ENCODE measurements around the gene EEFSEC.

EEFSEC gene

DNA sequence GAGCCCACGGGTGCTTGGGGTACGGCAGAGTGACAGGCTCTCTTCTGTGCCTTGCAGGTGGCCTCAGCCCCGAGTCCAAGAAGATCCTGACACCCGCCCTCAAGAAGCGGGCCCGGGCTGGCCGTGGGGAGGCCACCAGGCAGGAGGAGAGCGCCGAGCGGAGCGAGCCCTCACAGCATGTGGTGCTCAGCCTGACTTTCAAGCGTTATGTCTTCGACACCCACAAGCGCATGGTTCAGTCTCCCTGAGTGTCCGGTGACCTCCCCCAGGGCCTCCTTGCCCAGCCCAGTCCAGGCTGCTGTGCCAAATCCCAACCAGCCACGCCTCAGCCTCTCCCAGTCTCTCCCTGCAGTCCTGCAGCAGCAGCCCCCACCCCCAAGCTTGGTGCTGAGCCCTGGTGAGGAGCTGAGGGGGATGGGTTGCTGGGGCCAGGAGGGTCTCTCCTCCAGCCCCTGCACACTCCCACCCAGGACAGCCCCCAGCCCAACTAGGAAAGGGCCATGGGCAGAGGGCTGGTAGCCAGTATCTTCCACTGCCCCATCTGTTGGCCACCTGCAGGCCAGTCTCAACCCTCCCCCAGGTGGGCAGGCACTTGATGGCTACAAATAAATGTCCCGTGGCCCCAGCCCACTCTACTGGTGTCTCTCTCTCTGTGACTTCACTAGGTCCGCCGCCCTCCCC is 254.9 kb downstream of the EEFSEC start:
- in situ Hi-C loops (cut with MboI; ENCODE audit: low sequenced_read_pairs) = no loop called here

DNA sequence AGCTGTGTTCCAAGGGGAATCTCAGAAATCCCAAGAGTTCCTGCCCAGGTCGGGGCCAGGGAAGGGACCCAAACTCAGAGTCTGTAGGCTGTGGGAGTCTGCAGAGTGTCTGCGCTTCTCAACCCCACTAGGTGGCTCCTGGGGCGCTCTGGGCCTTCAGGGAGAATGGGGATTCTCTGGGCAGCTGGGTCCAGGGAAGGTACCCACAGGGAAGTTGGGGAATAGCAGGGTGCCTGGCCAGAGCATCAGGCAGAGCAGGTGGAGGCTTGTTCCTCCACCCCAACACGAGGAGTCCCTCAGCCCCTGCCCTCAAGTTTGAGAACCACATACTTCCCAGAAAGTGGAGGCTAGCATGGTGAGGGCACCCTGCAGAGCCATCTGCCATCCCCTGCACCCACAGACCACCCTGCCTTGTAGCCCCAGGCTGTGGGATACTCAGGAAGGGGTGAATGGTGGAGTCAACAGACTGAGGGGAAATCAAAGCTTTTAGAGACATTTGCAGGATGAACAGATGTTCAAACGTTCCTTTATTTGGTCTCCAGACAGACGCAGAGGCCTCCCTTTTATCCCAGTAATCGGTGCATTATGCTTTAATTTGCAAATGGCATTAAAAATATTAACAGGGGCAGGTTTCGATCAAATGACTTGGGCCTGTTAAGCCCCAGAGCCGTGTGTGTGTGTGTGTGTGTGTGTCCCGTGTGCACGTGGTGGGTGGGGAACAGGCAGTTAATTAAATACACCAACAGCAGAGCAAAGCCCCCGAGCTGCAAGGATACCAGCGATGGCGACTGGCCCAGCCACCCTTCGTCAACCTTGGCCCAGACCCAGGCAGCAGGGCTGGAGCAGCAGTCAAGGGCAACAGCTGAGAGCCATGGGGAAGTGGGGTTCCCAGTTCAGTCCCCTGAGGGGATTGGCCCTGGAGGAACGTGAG is 255.7 kb downstream of the EEFSEC start:
- in situ Hi-C loops (cut with MboI; ENCODE audit: low sequenced_read_pairs) = no loop called here

- in situ Hi-C loops (cut with MboI; ENCODE audit: low sequenced_read_pairs) = no loop called here
Measured at GRCh38 chr3:128409624-128410581, 256.6 kb downstream of the EEFSEC start.

- in situ Hi-C loops (cut with MboI; ENCODE audit: low sequenced_read_pairs) = no loop called here
Measured at GRCh38 chr3:128410669-128411573, 257.6 kb downstream of the EEFSEC start.

- in situ Hi-C loops (cut with MboI; ENCODE audit: low sequenced_read_pairs) = no loop called here
Measured at GRCh38 chr3:128411574-128412064, 258.3 kb downstream of the EEFSEC start.

GRCh38 chr3:128412180-128413002 is 259.1 kb downstream of the EEFSEC start:
- in situ Hi-C loops (cut with MboI; ENCODE audit: low sequenced_read_pairs) = no loop called here

- in situ Hi-C loops (cut with MboI; ENCODE audit: low sequenced_read_pairs) = no loop called here
Measured at GRCh38 chr3:128413003-128413370, 259.7 kb downstream of the EEFSEC start.

DNA sequence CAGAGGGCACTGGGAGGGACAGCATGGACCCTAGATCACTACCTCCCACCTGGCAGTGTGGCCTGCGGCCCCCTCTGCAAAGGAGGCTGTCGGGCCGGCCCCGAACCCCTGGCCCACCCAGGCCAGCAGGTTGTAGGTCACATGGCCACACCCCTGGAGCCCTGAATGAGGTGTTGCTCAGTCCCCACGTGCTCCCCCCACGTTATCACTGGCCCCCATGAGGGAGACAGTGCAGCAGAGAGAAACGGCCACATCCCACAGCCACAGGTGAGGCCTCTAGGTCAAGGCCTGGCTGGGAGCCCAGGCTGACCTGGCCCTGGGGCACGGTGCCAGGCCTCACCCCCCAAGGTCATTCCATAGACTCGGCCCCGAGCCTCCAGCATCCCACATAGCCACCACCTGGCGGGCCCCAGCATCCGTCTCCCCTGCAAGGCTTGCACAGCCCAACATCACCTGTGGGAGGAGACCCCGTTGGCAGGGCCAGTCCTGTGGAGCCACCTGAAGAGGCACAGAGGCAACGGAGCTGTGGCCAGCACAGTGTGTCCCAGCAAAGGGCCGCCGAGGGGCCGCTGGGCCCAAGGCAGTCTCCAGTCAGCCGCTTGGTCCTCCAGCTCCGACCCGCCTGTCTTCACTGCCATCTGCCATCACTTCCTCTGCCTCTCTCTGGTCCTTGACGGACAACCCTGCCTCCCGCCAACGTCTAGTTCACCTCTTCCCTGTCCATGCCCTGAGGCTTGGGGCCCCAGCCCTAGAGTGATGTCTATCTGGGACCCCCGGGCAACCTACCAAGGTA is 260.3 kb downstream of the EEFSEC start:
- in situ Hi-C loops (cut with MboI; ENCODE audit: low sequenced_read_pairs) = no loop called here

- in situ Hi-C loops (cut with MboI; ENCODE audit: low sequenced_read_pairs) = no loop called here
Measured at GRCh38 chr3:128415200-128415772, 262.0 kb downstream of the EEFSEC start.

DNA sequence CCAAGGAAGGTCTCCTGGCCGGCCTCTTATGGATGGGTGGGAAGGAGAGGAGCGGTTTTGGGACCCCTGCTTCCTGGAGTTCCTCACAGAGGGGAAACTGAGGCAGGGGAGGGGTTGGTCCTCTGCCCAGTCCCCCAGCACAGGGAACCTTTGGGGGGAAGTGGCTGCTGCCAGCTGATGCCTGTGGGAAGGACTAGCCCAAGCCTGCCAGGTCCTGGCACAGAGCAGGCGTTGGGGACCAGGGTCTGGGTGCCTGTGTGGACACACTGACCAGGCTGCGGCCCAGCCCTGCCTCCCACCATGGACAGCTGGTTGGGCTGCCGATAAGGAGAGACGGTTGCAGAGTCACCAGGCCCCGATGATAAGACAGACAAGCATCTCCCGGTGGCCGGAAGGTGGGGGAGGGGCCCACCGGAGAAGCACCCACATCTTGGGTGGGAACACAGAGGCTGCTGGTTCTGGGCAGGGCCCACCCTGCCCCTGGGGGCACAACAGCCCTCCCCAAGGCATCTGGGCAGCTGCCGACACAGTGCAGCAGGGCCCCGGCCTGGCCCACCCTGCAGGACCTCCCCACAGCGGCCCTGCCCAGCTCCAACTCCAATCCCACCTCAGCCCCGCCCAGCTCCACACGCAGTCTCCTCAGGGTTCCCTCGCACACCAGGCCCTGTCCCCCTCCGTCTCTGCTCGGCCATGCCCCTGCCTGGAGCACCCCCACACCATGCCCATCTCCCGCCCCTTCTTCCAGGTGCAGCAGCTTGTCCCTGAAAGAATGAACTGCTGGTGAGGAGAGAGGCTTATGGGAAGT is 262.7 kb downstream of the EEFSEC start:
- in situ Hi-C loops (cut with MboI; ENCODE audit: low sequenced_read_pairs) = no loop called here

DNA sequence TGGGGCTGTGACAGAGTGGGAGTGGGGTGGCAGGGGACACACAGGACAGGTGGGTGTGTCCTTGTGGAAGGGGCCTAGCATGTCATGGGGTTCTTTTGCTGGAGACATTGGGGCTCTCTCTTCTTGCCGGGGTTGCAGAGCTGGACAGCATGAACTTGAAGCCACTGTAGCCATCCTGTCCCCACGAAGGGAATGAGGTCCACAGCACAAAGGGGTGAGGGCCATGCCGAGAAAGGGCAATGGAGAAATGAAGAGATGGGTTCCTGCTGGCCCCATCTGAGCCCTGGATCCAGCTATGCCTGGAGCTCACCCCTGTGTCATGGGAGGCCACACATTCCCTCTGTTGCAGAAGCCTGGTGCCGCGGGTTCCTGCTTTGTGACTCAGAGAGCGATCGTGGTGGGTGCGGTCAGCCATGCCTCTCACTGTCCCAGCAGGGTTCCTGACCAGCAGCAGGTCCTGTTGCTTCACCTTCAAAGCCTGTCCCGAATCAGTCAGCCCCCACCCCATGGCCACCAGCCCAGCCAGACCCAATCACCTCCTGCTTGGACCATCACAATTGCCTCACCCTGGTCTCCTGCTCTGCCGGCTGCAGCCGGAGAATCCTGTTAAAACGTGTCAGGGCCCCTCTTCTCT is 263.4 kb downstream of the EEFSEC start:
- in situ Hi-C loops (cut with MboI; ENCODE audit: low sequenced_read_pairs) = no loop called here

DNA sequence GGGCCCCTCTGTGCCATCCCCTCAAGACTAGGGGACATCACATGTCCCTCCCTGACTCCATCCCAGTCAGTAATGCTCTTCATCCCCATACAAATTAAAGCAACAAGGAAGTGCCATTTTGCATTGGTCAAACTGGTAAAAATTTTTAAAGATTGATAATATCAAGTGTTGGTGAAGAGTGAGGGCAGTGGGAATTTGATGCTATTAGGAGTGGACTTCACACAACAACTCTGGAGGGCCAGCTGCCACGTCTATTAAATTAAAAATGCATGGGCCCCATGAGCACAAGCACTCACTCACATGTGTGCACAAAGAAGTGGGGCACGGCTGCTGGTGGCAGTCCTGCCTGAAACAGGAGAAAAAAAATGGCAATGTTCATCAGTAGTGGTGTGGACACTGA is 265.6 kb downstream of the EEFSEC start:
- in situ Hi-C loops (cut with MboI; ENCODE audit: low sequenced_read_pairs) = no loop called here

DNA sequence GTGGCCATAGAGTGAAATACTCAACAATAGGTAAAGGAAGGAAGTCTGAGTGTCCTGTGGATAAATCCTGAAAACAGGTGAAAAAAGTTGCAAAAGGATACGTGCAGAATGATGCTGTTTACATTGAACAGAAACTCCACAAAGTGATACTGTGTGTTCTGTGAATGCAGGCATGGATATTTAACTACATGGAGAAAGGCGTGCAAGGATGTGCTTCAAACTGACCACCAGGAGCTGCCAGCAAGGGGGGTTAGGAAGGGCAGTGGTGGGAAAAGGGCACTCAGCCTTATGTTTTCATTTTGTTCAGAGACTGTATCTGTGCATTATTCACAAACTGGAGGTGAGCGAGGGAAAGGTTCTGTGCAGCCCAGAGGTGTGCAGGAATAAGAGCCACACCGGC is 266.0 kb downstream of the EEFSEC start:
- in situ Hi-C loops (cut with MboI; ENCODE audit: low sequenced_read_pairs) = no loop called here

DNA sequence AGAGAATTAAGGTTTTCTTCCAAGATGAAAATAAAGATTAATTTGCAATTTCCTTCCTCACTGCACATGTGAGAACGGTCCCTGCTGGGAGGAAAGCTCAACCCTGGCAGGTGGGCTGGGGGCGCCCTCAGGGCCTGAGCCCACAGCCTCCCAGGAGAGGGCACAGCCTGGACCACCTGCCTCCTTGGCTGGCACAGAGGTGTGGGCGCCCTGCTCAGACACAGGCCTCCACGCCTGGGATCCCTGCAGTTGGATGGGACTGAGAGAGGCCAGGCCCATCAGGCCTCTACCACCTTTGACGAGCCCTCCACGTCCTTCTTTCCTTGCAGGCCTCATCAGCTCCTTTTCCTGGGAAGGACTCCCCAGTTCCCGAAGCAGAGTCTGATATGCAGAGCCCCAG is 267.0 kb downstream of the EEFSEC start:
- in situ Hi-C loops (cut with MboI; ENCODE audit: low sequenced_read_pairs) = no loop called here

GRCh38 chr3:128420720-128421438 is 267.6 kb downstream of the EEFSEC start:
- in situ Hi-C loops (cut with MboI; ENCODE audit: low sequenced_read_pairs) = no loop called here

- in situ Hi-C loops (cut with MboI; ENCODE audit: low sequenced_read_pairs) = no loop called here
Measured at GRCh38 chr3:128421439-128421836, 268.2 kb downstream of the EEFSEC start.

All from hTERT RPE-1 (cell line).